ENCODE results near the gene MYMK.

- TF ChIP-seq CTCF (IDR thresholded peaks at IDR 0.05) (no peak), POLR2A (IDR thresholded peaks at IDR 0.05) (no peak)
Measured at GRCh38 chr9:133516256-133516960, 8.4 kb downstream of the MYMK start.

All from esophagus squamous epithelium (tissue), 4 donors.